ENCODE measurements around the gene PPP2R2C.

Gene PPP2R2C

DNA sequence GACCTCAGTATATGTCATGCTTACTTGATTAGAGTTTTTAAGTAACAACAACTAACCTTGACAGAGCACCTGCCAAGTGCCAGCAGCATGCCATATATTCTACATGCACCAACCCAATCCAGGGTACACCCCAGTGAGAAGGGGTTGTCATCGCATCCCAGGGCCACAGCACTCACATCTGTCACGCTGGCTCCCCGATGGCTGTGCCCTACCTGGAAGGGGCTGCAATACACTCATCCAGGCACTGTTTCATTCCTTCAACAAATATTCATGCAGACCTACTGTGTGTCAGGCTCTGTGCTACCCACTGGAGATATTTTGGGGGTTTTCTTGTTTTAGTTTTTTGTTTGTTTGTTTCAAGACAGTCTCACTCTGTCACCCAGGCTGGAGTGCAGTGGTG lies 49.5 kb downstream of the PPP2R2C start:
- H3K36me3 ChIP-seq (ENCODE audit: control insufficient read depth in 1 of 2, insufficient read depth in 2 of 2, low read depth in 1 of 2, low read length in 2 of 2): no peaks in the 10 kb centered on the region

DNA sequence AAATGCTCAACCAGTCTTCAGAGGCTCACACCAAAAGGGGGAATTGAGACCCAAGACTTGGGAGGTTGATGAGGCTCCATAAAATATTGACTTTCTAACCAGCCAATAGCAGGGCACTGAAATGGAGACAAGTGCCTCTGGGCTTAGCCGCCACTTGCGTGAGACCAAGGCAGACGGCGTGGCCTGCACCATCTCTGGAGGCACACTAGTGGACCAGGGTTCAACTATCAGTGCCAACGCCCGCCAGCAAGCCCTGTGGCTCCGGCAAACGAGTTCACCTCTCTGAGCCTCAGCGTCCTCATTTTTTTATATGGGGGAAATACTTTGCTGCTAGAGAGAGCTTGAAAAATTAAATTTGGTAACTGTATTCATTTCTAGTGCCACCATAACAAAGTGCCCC lies 50.3 kb downstream of the PPP2R2C start:
- no peak for DNase-seq
- Histone ChIP-seq H3K4me2 (ENCODE audit: low read length, poor library complexity, severe bottlenecking) (no peak overlapping the region), H2BK15ac (ENCODE audit: low read depth, poor library complexity, severe bottlenecking) (no peak overlapping the region), H3K36me3 (ENCODE audit: control insufficient read depth in 1 of 2, insufficient read depth in 2 of 2, low read depth in 1 of 2, low read length in 2 of 2) (no peaks in the 10 kb centered on the region), H3K27ac (ENCODE audit: low read length, poor library complexity, severe bottlenecking) (no peak overlapping the region), H2BK120ac (ENCODE audit: low read depth, low read length) (no peak overlapping the region), H3K18ac (ENCODE audit: low read depth in 1 of 2, low read length in 2 of 2) (no peak overlapping the region), H2AFZ (ENCODE audit: low read depth, low read length) (no peak overlapping the region), H3K79me1 (replicated peaks; ENCODE audit: low read length, poor library complexity, severe bottlenecking) (no peaks in the 10 kb centered on the region), H2BK12ac (ENCODE audit: low read length in 2 of 2) (no peak overlapping the region), H3K27me3 (ENCODE audit: control insufficient read depth in 1 of 2, insufficient read depth in 1 of 2, low read length in 2 of 2) (peaks cover 4 to 47% of the 10 kb centered on the region in 2 experiments), H2BK5ac (ENCODE audit: low read depth, low read length, poor library complexity, severe bottlenecking) (no peak overlapping the region), H3K4ac (ENCODE audit: low read depth in 1 of 2, low read length in 2 of 2) (no peak overlapping the region), H3K4me1 (ENCODE audit: control insufficient read depth, insufficient read depth, low read depth, low read length) (no peaks in the 10 kb centered on the region), H4K8ac (ENCODE audit: low read length) (no peak overlapping the region), H3K4me3 (ENCODE audit: insufficient read depth in 1 of 2, low read depth in 1 of 2, low read length in 2 of 2) (no peak overlapping the region), H4K91ac (ENCODE audit: low read length) (no peak overlapping the region), H3K14ac (ENCODE audit: low read length in 2 of 2) (no peak overlapping the region), H3K9me3 (ENCODE audit: control insufficient read depth, low read length) (no peaks in the 10 kb centered on the region), H2AK5ac (ENCODE audit: low read length, severe bottlenecking) (no peak overlapping the region), H3K9ac (ENCODE audit: low read length) (no peak overlapping the region), H3K23ac (ENCODE audit: low read length in 2 of 2) (no peak overlapping the region)
- 77% methylated on average over 6 of the region's 9 CpGs for WGBS

More for the DNA sequence above, 49.5 kb downstream of the PPP2R2C start:
- Histone ChIP-seq H2BK120ac (ENCODE audit: low read depth, low read length) (no peak overlapping the region), H2BK12ac (ENCODE audit: low read length in 2 of 2) (no peak overlapping the region), H3K9me3 (ENCODE audit: control insufficient read depth, low read length) (no peaks in the 10 kb centered on the region), H3K79me1 (replicated peaks; ENCODE audit: low read length, poor library complexity, severe bottlenecking) (no peaks in the 10 kb centered on the region), H3K14ac (ENCODE audit: low read length in 2 of 2) (no peak overlapping the region), H4K91ac (ENCODE audit: low read length) (no peak overlapping the region), H3K4ac (ENCODE audit: low read depth in 1 of 2, low read length in 2 of 2) (no peak overlapping the region), H3K27me3 (ENCODE audit: control insufficient read depth in 1 of 2, insufficient read depth in 1 of 2, low read length in 2 of 2) (peaks cover 4 to 46% of the 10 kb centered on the region in 2 experiments), H2AK5ac (ENCODE audit: low read length, severe bottlenecking) (no peak overlapping the region), H3K23ac (ENCODE audit: low read length in 2 of 2) (no peak overlapping the region), H3K18ac (ENCODE audit: low read depth in 1 of 2, low read length in 2 of 2) (no peak overlapping the region), H3K4me1 (ENCODE audit: control insufficient read depth, insufficient read depth, low read depth, low read length) (no peaks in the 10 kb centered on the region), H3K4me3 (ENCODE audit: insufficient read depth in 1 of 2, low read depth in 1 of 2, low read length in 2 of 2) (no peak overlapping the region), H3K4me2 (ENCODE audit: low read length, poor library complexity, severe bottlenecking) (no peak overlapping the region), H4K8ac (ENCODE audit: low read length) (no peak overlapping the region), H3K9ac (ENCODE audit: low read length) (no peak overlapping the region), H2BK15ac (ENCODE audit: low read depth, poor library complexity, severe bottlenecking) (no peak overlapping the region), H2AFZ (ENCODE audit: low read depth, low read length) (no peak overlapping the region), H2BK5ac (ENCODE audit: low read depth, low read length, poor library complexity, severe bottlenecking) (no peak overlapping the region), H3K27ac (ENCODE audit: low read length, poor library complexity, severe bottlenecking) (no peak overlapping the region)
- no peak for DNase-seq
- 100% methylated on average over 2 of the region's 3 CpGs for whole genome bisulfite sequencing

DNA sequence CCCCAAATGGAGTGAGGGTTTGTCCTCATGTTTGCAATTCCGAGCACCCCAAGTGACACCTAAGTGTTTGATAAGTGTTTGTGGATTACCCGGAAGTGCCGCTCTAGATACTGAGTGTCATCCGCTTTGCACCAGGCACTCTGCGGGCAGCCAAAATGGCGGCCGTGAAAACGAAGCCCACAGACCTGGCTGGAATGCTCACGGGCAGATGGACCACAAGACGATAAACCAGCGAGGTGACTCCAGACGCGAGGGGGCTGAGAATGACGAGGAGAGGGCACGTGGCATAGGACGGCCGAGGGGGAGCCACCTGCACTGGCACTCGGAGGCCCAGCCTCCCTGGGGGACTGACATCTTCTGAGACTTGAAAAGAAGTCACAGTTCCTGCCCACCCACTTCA lies 51.0 kb downstream of the PPP2R2C start:
- Histone ChIP-seq H2BK12ac (ENCODE audit: low read length in 2 of 2) (no peak overlapping the region), H2BK120ac (ENCODE audit: low read depth, low read length) (no peak overlapping the region), H2BK5ac (ENCODE audit: low read depth, low read length, poor library complexity, severe bottlenecking) (no peak overlapping the region), H3K4ac (ENCODE audit: low read depth in 1 of 2, low read length in 2 of 2) (no peak overlapping the region), H3K18ac (ENCODE audit: low read depth in 1 of 2, low read length in 2 of 2) (no peak overlapping the region), H3K14ac (ENCODE audit: low read length in 2 of 2) (no peak overlapping the region), H3K4me2 (ENCODE audit: low read length, poor library complexity, severe bottlenecking) (no peak overlapping the region), H3K4me3 (ENCODE audit: insufficient read depth in 1 of 2, low read depth in 1 of 2, low read length in 2 of 2) (no peak overlapping the region), H2AK5ac (ENCODE audit: low read length, severe bottlenecking) (no peak overlapping the region), H3K9me3 (ENCODE audit: control insufficient read depth, low read length) (no peaks in the 10 kb centered on the region), H3K9ac (ENCODE audit: low read length) (no peak overlapping the region), H4K8ac (ENCODE audit: low read length) (no peak overlapping the region), H3K4me1 (ENCODE audit: control insufficient read depth, insufficient read depth, low read depth, low read length) (no peaks in the 10 kb centered on the region), H3K23ac (ENCODE audit: low read length in 2 of 2) (no peak overlapping the region), H3K36me3 (ENCODE audit: control insufficient read depth in 1 of 2, insufficient read depth in 2 of 2, low read depth in 1 of 2, low read length in 2 of 2) (no peaks in the 10 kb centered on the region), H3K27me3 (ENCODE audit: control insufficient read depth in 1 of 2, insufficient read depth in 1 of 2, low read length in 2 of 2) (peaks cover 9 to 46% of the 10 kb centered on the region in 2 experiments), H2BK15ac (ENCODE audit: low read depth, poor library complexity, severe bottlenecking) (no peak overlapping the region), H4K91ac (ENCODE audit: low read length) (no peak overlapping the region), H3K27ac (ENCODE audit: low read length, poor library complexity, severe bottlenecking) (no peak overlapping the region), H2AFZ (ENCODE audit: low read depth, low read length) (no peak overlapping the region), H3K79me1 (replicated peaks; ENCODE audit: low read length, poor library complexity, severe bottlenecking) (no peaks in the 10 kb centered on the region)
- no peak for DNase-seq
- WGBS: 93% methylated on average over 17 of the region's 18 CpGs

GRCh38 chr4:6420972-6421371 lies 51.4 kb downstream of the PPP2R2C start:
- H3K27ac ChIP-seq (ENCODE audit: low read length, poor library complexity, severe bottlenecking): no peak overlapping the region
- H2AK5ac ChIP-seq (ENCODE audit: low read length, severe bottlenecking): no peak overlapping the region
- no peak overlapping the region for H2BK15ac ChIP-seq (ENCODE audit: low read depth, poor library complexity, severe bottlenecking)
- no peak overlapping the region for H2AFZ ChIP-seq (ENCODE audit: low read depth, low read length)
- H3K36me3 ChIP-seq (ENCODE audit: control insufficient read depth in 1 of 2, insufficient read depth in 2 of 2, low read depth in 1 of 2, low read length in 2 of 2): no peaks in the 10 kb centered on the region
- no peak overlapping the region for H3K4ac ChIP-seq (ENCODE audit: low read depth in 1 of 2, low read length in 2 of 2)
- H3K4me1 ChIP-seq (ENCODE audit: control insufficient read depth, insufficient read depth, low read depth, low read length): no peaks in the 10 kb centered on the region
- no peak overlapping the region for H4K91ac ChIP-seq (ENCODE audit: low read length)
- H3K18ac ChIP-seq (ENCODE audit: low read depth in 1 of 2, low read length in 2 of 2): no peak overlapping the region
- no peaks in the 10 kb centered on the region for H3K9me3 ChIP-seq (ENCODE audit: control insufficient read depth, low read length)
- no peak overlapping the region for H3K23ac ChIP-seq (ENCODE audit: low read length in 2 of 2)
- H3K4me3 ChIP-seq (ENCODE audit: insufficient read depth in 1 of 2, low read depth in 1 of 2, low read length in 2 of 2): no peak overlapping the region
- H3K27me3 ChIP-seq (ENCODE audit: control insufficient read depth in 1 of 2, insufficient read depth in 1 of 2, low read length in 2 of 2): peaks cover 12 to 46% of the 10 kb centered on the region in 2 experiments
- H2BK5ac ChIP-seq (ENCODE audit: low read depth, low read length, poor library complexity, severe bottlenecking): no peak overlapping the region
- no peak for DNase-seq
- H3K9ac ChIP-seq (ENCODE audit: low read length): no peak overlapping the region
- no peak overlapping the region for H3K4me2 ChIP-seq (ENCODE audit: low read length, poor library complexity, severe bottlenecking)
- H3K79me1 ChIP-seq (replicated peaks; ENCODE audit: low read length, poor library complexity, severe bottlenecking): no peaks in the 10 kb centered on the region
- H4K8ac ChIP-seq (ENCODE audit: low read length): no peak overlapping the region
- H3K14ac ChIP-seq (ENCODE audit: low read length in 2 of 2): no peak overlapping the region
- H2BK12ac ChIP-seq (ENCODE audit: low read length in 2 of 2): no peak overlapping the region
- H2BK120ac ChIP-seq (ENCODE audit: low read depth, low read length): no peak overlapping the region
- 89% methylated on average over 6 of the region's 6 CpGs for WGBS
